WTC11 (cell line): ENCODE results near the gene FKBP1C. TPM values are rescaled to one million over a fixed set of nuclear protein-coding genes. Genes with fewer than 3 reads are reported as not detected.

ENCODE experiments used
- ATAC-seq: fragments of 200-7000 bp; cut with Tn5 transposase; 2 replicates; pipeline ENCODE4 v1.10.0; 2021; ENCODE audit warnings: mild to moderate bottlenecking, moderate library complexity
- CTCF ChIA-PET: fragments of 300-600 bp; sonication (Branson Sonifier 250); formaldehyde crosslinking; loops from one replicate; lab custom pipeline; 2021; ENCODE audit warnings: antibody characterized with exemption; lab: Charles Lee
- POLR2A ChIA-PET: fragments of 350-600 bp; sonication (Branson Sonifier 250); formaldehyde crosslinking; loops from one replicate; lab custom pipeline; 2021; ENCODE audit warnings: antibody characterized with exemption; lab: Charles Lee
- DNase-seq: peaks from one replicate; pipeline ENCODE4 v3.0.0; 2021; ENCODE audit warnings: low spot score
- H3K27ac Mint-ChIP-seq: 2 replicates; pipeline ENCODE4 v1.8.0; 2021; ENCODE audit warnings: mixed read lengths
- H3K27me3 Mint-ChIP-seq: 2 replicates; pipeline ENCODE4 v1.8.0; 2021; ENCODE audit warnings: low read depth, mild to moderate bottlenecking, moderate library complexity, mixed read lengths
- H3K36me3 Mint-ChIP-seq: 2 replicates; pipeline ENCODE4 v1.8.0; 2021; ENCODE audit warnings: mixed read lengths
- H3K4me1 Mint-ChIP-seq: 2 replicates; pipeline ENCODE4 v1.8.0; 2022; ENCODE audit warnings: mixed read lengths
- H3K4me3 Mint-ChIP-seq: 2 replicates; pipeline ENCODE4 v1.8.0; 2021; ENCODE audit warnings: mild to moderate bottlenecking, moderate library complexity, mixed read lengths
- H3K9me3 Mint-ChIP-seq: 2 replicates; pipeline ENCODE4 v1.8.0; 2021; ENCODE audit warnings: mixed read lengths
- ATF1 ChIP-seq: sonication (generic); formaldehyde crosslinking; IDR thresholded peaks from 2 replicates; pipeline ENCODE4 v1.8.1; 2023; ENCODE audit warnings: mild to moderate bottlenecking, moderate library complexity, missing genetic modification reagents
- CDX4 ChIP-seq: fragments of 250-450 bp; sonication (Bioruptor Pico); IDR thresholded peaks from 2 replicates; pipeline ENCODE4 v1.9.0; 2021; ENCODE audit warnings: moderate library complexity, mild to moderate bottlenecking, inconsistent platforms, borderline replicate concordance
- E2F4 ChIP-seq: sonication (generic); formaldehyde crosslinking; IDR thresholded peaks from 2 replicates; pipeline ENCODE4 v1.8.1; 2022; ENCODE audit warnings: low read depth, mild to moderate bottlenecking, moderate library complexity, missing genetic modification reagents, borderline replicate concordance
- E2F5 ChIP-seq: sonication (generic); formaldehyde crosslinking; IDR thresholded peaks from 2 replicates; pipeline ENCODE4 v1.8.1; 2022; ENCODE audit warnings: mild to moderate bottlenecking, moderate library complexity, missing genetic modification reagents
- FOXJ3 ChIP-seq: sonication (generic); formaldehyde crosslinking; IDR thresholded peaks from 2 replicates; pipeline ENCODE4 v1.9.0; 2021; ENCODE audit warnings: missing genetic modification reagents, mild to moderate bottlenecking, borderline replicate concordance
- FOXP1 ChIP-seq: sonication (generic); formaldehyde crosslinking; IDR thresholded peaks from 2 replicates; pipeline ENCODE4 v1.8.0; 2022; ENCODE audit warnings: missing genetic modification reagents, mild to moderate bottlenecking, moderate library complexity, borderline replicate concordance
- GABPB1 ChIP-seq: sonication (generic); formaldehyde crosslinking; IDR thresholded peaks from 2 replicates; pipeline ENCODE4 v1.8.1; 2023; ENCODE audit warnings: mild to moderate bottlenecking, missing genetic modification reagents
- JUN ChIP-seq: sonication (generic); formaldehyde crosslinking; IDR thresholded peaks from 2 replicates; pipeline ENCODE4 v1.8.0; 2023; ENCODE audit warnings: mild to moderate bottlenecking, missing genetic modification reagents
- KAT7 ChIP-seq: sonication (generic); formaldehyde crosslinking; IDR thresholded peaks from 2 replicates; pipeline ENCODE4 v1.8.1; 2023; ENCODE audit warnings: missing genetic modification reagents, mild to moderate bottlenecking, borderline replicate concordance
- MLX ChIP-seq: sonication (generic); formaldehyde crosslinking; IDR thresholded peaks from 2 replicates; pipeline ENCODE4 v1.8.1; 2023; ENCODE audit warnings: mild to moderate bottlenecking, missing genetic modification reagents, moderate library complexity
- MYBL2 ChIP-seq: sonication (generic); formaldehyde crosslinking; IDR thresholded peaks from 2 replicates; pipeline ENCODE4 v1.8.1; 2023; ENCODE audit warnings: mild to moderate bottlenecking, moderate library complexity, missing genetic modification reagents
- SP1 ChIP-seq: sonication (generic); formaldehyde crosslinking; conservative IDR thresholded peaks from 2 replicates; pipeline ENCODE4 v1.8.1; 2022; ENCODE audit warnings: missing genetic modification reagents
- USF2 ChIP-seq: sonication (generic); formaldehyde crosslinking; IDR thresholded peaks from 2 replicates; pipeline ENCODE4 v1.8.1; 2023; ENCODE audit warnings: mild to moderate bottlenecking, missing genetic modification reagents, moderate library complexity
- ZNF121 ChIP-seq: sonication (generic); formaldehyde crosslinking; IDR thresholded peaks from 2 replicates; pipeline ENCODE4 v1.8.0; 2023; ENCODE audit warnings: missing genetic modification reagents
- ZNF219 ChIP-seq: sonication (generic); formaldehyde crosslinking; IDR thresholded peaks from 2 replicates; pipeline ENCODE4 v1.8.0; 2023; ENCODE audit warnings: missing genetic modification reagents, mild to moderate bottlenecking, borderline replicate concordance
- ZNF317 ChIP-seq: sonication (generic); formaldehyde crosslinking; IDR thresholded peaks from 2 replicates; pipeline ENCODE4 v1.8.1; 2023; ENCODE audit warnings: low read depth, mild to moderate bottlenecking, moderate library complexity, missing genetic modification reagents, borderline replicate concordance
- ZNF396 ChIP-seq: fragments of 250-450 bp; sonication (Bioruptor Pico); IDR thresholded peaks from 2 replicates; pipeline ENCODE4 v1.8.0; 2021; ENCODE audit warnings: mild to moderate bottlenecking, moderate library complexity, borderline replicate concordance
- ZNF423 ChIP-seq: fragments of 250-450 bp; sonication (Bioruptor Pico); IDR thresholded peaks from 2 replicates; pipeline ENCODE4 v2.1.2; 2022; ENCODE audit warnings: mild to moderate bottlenecking, moderate library complexity
- ZNF532 ChIP-seq: fragments of 250-450 bp; sonication (Bioruptor Pico); IDR thresholded peaks from 2 replicates; pipeline ENCODE4 v1.9.0; 2021; ENCODE audit warnings: mild to moderate bottlenecking, borderline replicate concordance
- ZNF671 ChIP-seq: fragments of 250-450 bp; sonication (Bioruptor Pico); IDR thresholded peaks from 2 replicates; pipeline ENCODE4 v1.8.0; 2021; ENCODE audit warnings: mild to moderate bottlenecking
- total RNA-seq: library from RNA; stranded (reverse); gene quantifications from 3 replicates; pipeline ENCODE4 v1.2.3, GENCODE V29; 2021

FKBP1C gene
- total RNA-seq, 1 experiment from 2014 or later = not detected

GRCh38 chr6:63236398-63236817 lies 25.1 kb downstream of the FKBP1C start:
- ATAC-seq (peak; percentile 58), DNase-seq (no peak)
- H3K4me3 Mint-ChIP-seq = no peak overlapping the region; the same call in 1 of the 2 replicates
- ChIA-PET CTCF (no interaction called here), POLR2A (no interaction called here)
- TF ChIP-seq CDX4 (CRISPR knock-in tag) = no peak
- TF ChIP-seq FOXP1 (CRISPR knock-in tag) = no peak
- no peak for TF ChIP-seq ZNF121 (CRISPR knock-in tag)
- TF ChIP-seq JUN (CRISPR knock-in tag) = no peak
- no peak for TF ChIP-seq E2F4 (CRISPR knock-in tag)
- TF ChIP-seq ZNF671 (CRISPR knock-in tag) = no peak
- no peak for TF ChIP-seq ZNF317
- no peak for TF ChIP-seq ZNF532 (CRISPR knock-in tag)
- no peak for TF ChIP-seq FOXJ3 (CRISPR knock-in tag)
- TF ChIP-seq KAT7 = no peak
- TF ChIP-seq ZNF396 (CRISPR knock-in tag) = no peak
- no peak for TF ChIP-seq ZNF219 (CRISPR knock-in tag)
- TF ChIP-seq SP1 (CRISPR knock-in tag) = no peak
- TF ChIP-seq E2F5 (CRISPR knock-in tag) = no peak
- no peak for TF ChIP-seq MLX
- no peak for TF ChIP-seq MYBL2
- TF ChIP-seq ZNF423 (CRISPR knock-in tag) = no peak
- no peak for TF ChIP-seq ATF1 (CRISPR knock-in tag)
- H3K27ac Mint-ChIP-seq = peak overlapping the region; percentile 14; the same call in 1 of the 2 replicates
- H3K9me3 Mint-ChIP-seq = peaks cover 44% of the 10 kb centered on the region
- peaks cover 21% of the 10 kb centered on the region for H3K4me1 Mint-ChIP-seq
- H3K27me3 Mint-ChIP-seq = peaks cover 47% of the 10 kb centered on the region
- H3K36me3 Mint-ChIP-seq = peaks cover 17% of the 10 kb centered on the region

GRCh38 chr6:63245420-63245819 lies 34.2 kb downstream of the FKBP1C start:
- Mint-ChIP-seq H3K9me3 (peaks cover 5% of the 10 kb centered on the region; the same call in 1 of the 2 replicates), H3K27me3 (no peaks in the 10 kb centered on the region; the same call in 1 of the 2 replicates), H3K4me1 (no peaks in the 10 kb centered on the region), H3K36me3 (no peaks in the 10 kb centered on the region), H3K4me3 (no peak overlapping the region), H3K27ac (no peak overlapping the region)
- ATAC-seq (no peak), DNase-seq (no peak)
- CTCF ChIA-PET = no interaction called here
- POLR2A ChIA-PET = no interaction called here
- TF ChIP-seq GABPB1 = peak; percentile 96
- TF ChIP-seq USF2 (CRISPR knock-in tag) = no peak
